CD4-positive, alpha-beta T cell treated with Interleukin-4 for 4 hours (primary cell): ENCODE data around the gene COL9A3.

ENCODE experiments used
- DNase-seq: peaks from one replicate; pipeline ENCODE4 v3.0.0-alpha.2; 2020

The COL9A3 gene

DNA sequence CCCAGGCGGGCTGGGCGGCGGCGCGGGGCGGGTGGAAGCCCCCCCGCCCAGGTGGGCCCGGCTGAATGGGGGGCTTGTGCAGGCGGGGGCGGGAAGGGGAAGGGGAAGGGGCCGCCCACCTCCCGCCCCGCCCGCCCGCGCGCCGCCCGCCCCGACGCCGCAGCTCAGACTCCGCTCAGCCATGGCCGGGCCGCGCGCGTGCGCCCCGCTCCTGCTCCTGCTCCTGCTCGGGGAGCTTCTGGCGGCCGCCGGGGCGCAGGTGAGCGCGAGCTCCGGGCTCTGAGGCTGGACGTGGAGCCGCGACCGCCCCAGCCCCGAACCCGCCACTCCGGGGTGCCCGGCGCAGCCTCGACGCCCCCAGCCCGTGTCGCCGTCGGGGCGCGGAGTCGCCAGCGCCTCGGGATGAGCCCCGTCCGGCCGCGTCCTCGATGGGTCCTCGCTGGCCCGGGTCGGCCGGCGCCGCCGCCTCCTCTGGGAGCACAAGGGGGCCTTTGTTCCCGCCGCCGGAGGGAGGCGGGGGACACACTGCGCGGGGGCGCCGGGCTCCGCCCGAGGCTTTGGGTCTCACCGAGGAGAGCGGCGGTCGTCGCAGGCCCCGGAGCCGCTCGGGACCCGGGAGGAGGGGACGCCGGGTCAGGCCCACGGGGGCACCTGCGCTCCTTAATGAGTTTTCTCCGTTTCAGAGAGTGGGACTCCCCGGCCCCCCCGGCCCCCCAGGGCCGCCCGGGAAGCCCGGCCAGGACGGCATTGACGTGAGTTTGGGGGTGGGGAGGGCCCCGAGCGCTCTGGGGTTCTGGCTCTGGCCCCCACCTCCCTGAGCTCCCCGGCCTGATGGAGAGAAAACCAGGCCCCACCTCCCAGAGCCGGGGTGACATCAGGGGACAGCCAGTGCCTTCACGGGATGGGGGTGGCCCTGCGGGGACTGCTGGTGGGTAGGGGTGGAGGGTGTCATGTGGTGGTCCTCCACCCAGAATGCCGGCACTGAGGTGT is at the start of gene COL9A3:
COL9A3 (plus strand) TSS at position 167 of the 990 bp plus-strand sequence; CDS start at position 182, 15 bp downstream.
- DNase-seq: no peak

DNA sequence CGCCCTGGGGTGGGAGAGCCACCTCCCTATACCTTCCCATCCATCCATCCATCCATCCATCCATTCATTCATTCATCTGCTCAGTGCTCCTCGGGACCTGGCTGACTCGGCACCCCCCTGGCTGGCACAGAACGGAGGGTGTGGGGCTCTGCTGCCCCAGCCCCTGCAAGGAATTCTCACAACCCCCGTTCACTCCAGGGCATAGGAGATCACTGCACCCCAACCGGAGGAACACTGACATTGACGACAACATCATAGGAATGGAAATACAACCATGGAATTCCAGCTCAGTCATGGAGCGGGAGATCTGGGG is 48.7 kb upstream of the COL9A3 start:
- DNase-seq: no peak

DNA sequence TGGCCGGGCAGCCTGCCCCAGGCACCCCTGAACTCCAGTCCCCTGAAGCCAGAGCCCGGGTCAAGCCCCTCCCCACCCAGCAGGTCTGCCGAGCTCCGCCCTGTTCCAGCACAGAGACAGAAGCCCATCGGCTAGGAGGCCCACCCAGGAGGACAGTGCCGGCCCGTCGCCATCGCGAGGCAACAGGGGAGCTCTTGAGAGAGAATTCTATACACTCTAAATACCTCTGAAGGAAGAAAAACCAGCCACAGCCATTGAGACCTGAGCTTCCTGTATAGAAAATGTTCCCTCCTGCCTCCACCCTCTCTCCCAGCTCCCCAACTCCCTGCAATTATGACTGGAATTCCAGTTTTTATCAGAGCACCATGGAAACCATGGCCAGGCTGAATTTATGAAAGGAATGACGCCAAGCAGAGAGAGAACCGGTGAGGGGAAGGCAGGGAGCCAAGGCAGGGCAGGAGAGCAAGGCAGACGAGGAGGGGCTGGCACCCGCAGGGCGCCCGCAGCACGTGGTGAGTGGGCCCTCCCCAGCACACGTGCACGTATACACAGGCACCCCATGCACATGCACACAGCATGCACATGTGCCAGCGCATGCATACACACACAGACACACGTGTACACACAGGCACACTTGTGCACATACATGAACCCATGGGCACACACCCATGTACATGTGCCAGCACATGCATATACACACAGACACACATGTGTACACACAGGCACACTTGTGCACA is 48.1 kb upstream of the COL9A3 start:
- no peak for DNase-seq

DNA sequence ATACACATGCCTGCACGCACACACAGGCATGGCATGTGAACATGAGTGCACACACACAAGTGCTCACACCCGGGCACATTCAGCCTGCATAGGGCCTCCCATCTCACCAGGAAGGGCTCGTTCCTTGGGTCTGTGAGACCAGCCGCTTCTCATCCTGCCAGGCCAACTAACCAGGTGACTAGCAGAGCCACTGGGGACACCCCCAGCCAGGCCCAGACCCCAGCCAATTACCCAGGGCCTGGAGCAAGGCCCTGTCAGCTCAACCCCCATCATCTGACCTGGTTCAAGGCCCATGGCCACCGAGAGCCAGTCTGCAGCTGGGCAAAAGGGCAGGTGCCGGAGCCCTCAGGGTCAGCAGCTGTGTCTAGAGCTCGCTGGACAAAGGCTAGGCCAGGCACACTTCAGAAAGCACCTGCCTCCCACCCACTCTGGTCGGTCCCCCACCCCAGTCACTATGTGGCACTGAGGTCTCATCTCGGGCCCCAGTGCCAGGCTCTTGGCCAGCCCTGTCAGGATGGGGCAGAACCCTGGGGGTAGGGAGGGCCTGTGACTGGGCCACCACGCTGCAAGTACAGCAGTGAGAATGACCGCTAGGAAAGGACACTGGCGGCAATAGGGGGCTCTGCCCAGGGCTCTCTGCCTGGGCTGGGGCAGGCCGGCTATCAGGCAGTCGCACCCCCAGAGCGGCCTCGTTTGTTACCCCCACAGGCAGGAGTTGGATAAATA is 47.3 kb upstream of the COL9A3 start:
- DNase-seq: no peak

DNA sequence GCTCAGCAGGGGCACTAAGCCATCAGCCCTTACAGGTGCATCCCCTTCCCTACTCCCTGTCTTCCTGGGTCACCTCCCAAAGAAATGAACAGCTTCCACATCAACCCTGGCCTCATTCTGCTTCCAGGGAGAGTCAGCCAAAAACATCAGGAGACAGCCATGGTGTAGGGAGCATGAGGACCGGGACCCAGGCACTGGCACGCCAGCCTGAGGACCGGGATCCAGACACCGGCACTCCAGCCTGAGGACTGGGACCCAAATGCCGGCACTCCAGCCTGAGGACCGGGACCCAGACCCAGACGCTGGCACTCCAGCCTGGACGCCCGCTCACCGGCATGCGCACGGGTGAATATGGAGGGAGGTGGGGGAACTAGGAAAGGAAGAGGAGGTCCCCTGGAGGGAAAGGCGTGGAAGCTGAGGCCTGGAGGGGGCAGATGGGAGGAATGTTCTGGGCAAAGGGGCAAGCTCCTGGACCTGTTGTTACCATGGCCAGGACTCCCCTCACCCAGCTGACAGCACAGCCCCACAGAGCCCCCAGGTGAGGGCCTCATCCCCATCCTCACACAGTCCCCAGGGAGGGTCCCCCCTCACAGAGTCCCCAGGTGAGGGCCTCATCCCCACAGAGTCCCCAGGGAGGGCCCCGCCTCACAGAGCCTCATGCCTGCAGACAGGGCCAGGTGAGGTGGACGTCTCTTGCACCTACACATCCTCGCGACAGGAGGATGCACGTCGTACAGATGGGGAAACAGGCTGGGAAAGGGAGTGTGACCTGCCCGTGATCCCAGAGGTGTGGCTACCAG is 46.5 kb upstream of the COL9A3 start:
- no peak for DNase-seq

DNA sequence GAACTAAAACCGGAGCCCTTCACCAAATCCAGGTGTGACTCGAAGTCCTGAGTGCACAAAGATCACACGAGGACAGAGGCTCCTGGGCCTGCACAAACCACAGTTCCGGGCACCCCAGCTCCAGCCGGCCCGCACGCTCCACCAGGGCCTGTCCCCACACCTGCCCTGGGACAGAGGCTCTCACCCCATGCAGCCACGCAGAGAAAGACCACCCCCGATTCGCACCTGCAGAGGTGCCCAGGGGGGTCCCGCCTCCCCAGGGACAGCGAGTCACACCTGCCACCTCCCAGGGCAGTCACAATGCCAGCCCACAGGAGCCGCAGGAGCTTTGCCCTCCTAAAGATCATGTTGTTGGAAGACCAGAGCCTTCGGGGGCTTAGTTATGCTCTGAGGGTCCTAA is 45.9 kb upstream of the COL9A3 start:
- DNase-seq: no peak

DNA sequence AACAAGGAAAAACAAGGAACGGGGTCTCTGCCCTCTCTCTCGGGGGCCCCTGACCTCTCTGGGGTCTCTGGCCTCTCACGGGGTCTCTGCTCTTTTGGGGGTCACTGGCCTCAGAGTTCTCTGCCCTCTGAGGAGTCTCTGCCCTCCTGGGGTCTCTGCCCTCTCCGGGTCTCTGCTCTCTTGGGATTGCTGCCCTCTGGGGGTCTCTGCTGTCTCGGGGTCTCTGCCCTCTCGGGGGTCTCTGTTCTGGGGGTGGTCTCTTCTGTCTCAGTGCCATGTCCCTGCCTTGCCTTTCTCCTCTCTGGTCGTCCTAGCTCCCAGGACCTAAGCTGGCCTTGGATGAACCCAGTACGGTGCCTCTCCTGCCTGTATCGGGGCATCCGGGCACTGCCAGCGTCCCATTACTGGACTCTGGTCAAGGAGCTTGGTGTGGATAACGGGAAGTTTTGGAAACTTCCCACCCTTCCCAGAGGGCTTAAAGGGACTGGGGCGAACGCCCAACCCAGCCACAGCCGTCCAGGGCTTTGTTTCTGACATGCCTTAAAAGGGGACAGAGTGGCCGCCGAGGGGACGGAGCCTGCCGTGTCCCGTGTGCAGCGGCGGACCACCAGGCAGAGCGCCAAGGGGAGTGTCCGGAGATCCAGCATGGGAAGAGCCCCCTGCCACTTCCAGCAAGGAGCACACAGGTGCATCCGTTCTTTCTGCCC is 45.3 kb upstream of the COL9A3 start:
- no peak for DNase-seq

DNA sequence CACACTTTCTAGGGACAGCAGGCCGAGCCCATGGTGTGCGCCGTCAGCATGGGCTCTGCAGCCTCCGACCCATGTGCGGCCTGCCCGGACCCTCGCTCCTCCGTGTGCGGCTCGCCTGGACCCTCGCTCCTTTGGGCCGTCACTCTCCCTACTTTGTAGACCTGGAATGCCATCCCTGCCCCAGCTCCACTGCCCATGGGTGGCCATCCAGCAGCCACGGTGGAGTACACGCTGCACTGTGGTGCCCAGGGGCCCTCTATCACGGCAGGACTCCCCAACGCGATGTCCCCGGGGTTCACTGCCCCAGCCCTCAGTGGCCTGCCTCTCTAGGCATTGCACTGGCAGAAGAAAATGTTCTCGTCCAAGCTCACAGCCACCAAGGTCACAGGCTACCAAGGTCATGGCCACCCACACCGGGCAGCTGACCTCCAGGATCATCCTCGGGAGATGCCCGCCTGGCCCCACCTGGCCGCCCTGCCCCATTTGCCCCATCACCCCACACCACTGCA is 44.7 kb upstream of the COL9A3 start:
- no peak for DNase-seq

DNA sequence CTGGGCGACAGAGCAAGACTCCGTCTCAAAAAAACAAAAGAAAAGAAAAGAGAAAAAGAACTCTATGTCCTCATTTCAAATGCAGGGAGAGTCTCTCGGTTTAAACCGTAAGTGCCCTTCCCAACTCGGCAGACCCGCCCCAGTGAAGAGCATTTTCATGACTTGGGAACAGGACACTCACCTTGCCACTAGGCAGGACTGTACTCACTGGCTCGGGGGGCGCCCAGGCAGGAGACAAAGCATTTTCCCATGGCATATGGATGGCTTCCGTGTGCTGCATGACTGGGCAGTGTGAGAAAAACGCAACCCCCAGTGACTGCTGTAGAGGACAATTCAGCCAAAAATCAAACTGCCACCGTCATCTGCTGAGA is 44.2 kb upstream of the COL9A3 start:
- DNase-seq: no peak

DNA sequence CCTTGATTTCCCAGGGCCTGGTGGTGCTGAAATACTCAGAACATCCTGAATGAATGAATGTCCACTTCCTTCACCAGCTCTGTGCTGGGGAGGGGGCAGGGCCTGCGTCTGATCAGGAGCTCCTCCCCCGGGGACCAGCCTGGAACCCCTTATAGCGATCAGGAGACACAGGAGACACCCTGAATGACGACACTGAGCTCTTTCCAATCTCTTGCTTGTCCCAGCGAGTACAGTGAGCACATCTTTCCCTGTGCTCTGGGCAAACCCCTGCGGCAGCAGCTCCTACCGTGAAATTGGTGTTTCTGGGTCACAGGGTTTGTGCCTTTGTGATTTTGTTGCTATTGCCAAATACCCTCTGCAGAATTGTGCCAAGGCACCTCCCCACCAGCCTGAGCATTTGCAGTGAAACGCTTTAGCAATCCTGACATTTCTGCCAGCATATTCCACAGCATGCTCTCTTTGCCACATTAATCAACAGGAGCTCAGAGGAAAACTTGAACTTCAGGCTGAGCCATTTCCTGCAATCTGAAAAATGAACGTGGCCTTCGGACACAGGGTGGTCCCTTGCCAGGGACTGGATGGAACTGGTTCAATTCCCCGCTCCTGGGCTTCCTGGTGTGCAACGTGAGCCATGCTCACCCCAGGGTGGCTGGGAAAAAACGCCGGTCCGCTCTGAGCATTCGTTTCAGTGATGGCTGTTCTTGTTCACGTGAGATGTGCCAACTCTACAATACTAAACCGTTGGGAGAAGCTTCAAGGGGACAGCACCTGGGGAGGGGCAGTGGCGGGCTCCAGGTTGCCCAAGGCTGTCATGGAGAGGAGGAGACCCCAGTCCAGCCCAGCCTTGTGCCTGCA is 43.6 kb upstream of the COL9A3 start:
- no peak for DNase-seq

DNA sequence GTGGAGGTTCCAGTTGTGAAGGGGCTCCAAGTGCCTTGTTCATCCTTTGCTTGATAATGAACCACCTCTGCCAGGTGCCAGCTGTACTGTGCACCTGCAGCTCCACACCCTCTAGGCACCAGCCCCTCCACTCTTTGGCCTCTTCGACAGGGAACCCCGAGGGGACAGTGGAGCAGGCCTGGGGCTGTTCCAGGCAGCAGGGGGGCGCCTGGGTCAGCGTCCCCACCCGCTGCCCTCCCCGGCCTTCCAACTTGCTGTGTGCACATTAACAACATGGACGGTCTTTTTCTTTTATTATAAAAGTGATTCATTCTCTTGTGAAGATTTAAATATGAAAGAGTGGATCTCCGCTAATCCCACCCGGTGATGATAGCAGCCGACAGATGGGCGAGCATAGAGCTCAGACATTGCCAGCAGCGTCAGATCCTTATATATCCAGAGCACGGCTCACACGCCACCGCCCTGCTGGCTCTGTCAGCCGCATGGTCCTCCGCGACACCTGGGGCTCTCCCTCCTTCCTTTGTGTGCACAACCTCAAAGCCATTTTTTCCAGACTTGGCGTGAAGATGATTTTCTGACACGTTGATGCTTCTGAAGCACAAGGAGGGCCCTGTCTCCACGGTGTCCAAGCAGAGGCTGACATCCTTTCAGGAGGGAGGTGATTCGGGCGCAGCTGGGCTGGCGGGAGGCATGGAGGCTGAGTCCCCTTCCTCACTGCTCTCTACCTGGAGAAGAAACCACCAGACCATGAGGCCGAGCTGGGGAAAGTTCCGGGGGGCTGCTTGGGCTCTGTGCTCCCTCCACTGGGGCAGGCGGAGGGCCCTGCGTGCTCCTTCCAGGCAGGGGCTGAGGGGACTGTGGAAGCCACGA is 42.8 kb upstream of the COL9A3 start:
- DNase-seq: no peak

DNA sequence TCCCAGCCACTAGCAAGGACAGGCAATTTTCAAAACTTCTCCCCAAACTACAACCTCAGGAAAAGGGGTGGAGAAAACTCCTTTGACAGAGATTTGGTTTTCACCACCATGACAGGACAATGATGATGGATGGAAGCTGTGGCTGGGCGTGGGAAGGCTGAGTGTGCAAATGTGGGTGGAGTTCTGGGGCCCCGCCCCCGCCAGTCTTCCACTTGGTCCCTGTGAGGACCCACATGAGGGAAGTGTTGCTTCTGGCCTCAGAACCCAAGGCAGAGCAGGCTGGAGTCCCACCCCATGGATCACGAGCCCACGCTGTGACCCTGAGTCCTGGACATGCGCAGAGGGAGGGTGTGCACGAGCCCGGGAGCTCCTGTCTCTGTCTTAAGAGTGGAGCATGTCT is 42.1 kb upstream of the COL9A3 start:
- DNase-seq: no peak

DNA sequence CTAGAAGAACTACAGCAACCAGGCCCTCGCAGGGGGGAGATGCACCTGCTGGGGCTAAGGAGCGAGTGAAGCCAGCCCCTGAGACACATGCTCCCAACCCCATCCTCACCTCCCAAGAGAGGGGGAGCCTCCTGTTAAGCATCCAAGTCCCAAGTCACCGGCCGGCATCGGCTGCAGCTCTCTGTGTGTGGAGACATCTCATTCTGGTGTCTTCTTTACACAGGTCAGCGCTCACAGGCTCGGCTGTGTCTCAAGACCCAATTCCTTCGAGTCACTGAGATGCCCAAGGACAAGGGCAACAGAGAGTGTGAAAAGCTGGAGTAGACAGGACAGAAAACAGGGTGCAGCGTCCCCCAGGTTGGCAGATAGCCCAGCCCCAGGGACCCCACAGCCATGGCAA is 41.6 kb upstream of the COL9A3 start:
- no peak for DNase-seq

DNA sequence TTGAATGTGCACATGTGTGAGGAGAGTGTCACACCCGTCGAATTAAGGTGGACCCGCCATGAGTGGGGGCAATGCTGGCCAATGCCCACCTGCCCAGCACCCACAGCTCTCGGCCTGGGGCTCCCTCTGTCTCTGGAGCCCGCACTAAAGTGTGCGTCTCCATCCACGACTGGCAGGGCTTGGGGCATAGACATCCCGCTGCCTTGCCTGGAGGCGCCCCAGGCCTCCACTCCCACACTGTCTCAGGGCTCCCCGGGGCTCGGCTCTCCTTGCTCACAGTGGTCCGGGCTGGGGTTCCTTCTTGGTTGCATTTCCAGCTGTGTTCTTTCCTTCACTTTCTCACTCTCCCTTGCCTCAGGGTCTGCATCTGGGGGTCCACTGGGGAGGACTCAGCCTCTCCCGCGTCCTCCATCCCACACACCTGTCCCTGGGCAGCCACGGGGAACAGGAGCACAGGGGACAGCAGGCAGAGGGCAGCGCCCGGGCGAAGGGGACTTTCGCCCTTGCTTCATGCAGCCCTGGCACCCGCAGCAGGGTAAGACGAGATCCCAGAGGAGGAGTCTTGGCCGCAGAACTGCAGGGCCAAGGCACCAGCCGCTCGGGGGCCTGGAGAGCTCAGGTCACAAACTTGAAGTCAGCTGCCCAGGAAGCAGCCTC is 40.7 kb upstream of the COL9A3 start:
- no peak for DNase-seq

DNA sequence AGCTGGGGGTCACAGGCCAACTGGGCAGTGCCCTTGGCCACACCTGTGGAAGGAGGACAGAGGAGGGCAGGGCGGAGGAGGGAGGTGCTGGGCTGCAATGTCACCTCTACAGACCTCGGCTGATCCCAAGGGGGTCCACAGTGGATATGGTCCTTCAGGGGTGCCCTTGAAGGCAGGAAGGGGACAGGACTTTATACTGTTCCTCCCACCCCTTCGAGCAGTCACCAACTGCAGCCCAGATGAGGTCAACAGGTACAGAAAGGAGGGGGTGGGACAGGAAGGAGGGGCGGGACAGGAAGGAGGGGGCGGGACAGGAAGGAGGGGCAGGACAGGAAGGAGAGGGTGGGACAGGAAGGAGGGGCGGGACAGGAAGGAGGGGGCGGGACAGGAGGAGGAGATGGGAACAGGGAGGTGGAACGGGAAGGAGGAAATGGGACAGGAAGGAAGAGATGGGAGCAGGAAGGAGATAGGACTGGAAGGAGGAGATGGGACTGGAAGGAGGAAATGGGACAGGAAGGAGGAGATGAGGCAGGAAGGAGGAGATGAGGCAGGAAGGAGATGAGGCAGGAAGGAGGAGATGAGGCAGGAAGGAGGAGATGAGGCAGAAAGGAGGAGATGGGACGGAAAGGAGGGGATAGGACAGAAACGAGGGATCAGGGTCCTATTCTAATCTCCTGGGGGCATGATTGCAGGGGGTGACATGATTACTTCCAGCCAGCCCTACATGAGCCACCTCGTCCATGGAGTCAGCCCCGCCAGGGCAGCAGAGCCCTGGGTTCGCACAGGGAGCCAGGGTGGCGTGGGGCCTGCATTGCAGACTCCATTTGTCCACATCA is 39.9 kb upstream of the COL9A3 start:
- DNase-seq: peak; percentile 70

DNA sequence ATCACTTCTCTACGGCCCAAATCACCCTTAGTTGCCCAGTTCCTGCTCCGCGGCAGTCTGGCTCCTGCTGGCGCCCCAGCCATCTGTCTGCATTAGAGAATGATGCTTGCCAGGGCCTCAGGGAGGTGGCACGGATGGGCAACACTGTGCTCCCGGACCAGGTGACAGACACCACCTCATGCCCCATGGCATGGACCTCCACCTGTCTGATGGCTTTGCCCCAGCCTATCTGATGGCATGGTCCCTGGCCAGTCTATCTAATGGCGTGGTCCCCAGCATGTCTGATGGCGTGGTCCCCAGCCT is 39.4 kb upstream of the COL9A3 start:
- no peak for DNase-seq

DNA sequence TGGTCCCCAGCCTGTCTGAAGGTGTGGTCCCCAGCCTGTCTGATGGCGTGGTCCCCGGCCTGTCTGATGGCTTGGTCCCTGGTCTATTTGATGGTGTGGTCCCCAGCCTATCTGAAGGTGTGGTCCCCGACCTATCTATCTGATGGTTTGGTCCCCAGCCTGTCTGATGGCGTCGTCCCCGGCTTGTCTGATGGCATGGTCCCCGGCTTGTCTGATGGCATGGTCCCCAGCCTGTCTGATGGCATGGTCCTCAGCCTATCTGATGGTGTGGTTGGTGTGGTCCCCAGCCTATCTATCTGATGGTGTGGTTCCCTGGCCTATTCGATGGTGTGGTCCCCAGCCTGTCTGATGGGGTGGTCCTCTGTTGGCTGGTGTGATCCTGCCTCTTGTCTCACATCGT is 38.8 kb upstream of the COL9A3 start:
- DNase-seq: no peak

DNA sequence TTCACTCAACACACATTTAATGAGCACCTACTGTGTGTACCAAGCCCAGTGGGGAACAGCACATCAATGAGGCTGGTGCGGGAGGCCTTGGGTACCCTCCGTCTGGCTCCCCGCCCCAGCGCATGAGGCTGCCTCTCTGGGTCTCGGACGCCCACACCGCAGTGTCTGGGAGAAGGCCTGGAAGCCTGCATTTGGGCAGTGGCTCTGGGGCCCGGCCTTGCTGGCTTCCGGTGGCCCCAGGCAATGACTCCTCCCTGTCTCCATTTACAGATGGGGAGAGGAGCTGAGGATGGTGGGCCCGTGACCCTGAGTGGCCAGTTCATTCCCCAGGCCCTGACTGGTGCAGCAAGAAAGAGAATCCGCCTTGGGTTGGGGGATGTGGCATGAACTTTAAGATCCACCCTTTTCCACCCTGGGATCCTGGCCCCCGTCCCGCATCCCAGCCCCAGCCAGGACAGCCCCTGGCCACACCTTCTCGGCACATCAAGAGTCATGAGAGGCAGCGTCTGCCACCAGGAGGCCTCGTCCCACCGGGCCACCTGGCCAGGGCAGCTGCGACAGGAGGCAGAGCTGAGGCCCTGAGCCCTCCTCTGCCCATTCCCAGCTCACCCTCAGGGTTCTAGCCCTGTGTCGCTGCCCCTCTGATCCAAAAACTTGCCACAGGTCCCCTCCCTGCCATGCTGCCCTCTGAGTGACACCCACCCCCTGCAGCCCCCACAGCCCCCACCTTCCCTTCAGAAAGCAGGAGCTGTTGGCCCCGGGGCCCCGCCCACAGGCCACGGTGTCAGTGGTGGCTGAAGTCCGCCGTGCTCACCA is 38.0 kb upstream of the COL9A3 start:
- DNase-seq: no peak
